Measurements from ENCODE around the gene ACADS.

DNA sequence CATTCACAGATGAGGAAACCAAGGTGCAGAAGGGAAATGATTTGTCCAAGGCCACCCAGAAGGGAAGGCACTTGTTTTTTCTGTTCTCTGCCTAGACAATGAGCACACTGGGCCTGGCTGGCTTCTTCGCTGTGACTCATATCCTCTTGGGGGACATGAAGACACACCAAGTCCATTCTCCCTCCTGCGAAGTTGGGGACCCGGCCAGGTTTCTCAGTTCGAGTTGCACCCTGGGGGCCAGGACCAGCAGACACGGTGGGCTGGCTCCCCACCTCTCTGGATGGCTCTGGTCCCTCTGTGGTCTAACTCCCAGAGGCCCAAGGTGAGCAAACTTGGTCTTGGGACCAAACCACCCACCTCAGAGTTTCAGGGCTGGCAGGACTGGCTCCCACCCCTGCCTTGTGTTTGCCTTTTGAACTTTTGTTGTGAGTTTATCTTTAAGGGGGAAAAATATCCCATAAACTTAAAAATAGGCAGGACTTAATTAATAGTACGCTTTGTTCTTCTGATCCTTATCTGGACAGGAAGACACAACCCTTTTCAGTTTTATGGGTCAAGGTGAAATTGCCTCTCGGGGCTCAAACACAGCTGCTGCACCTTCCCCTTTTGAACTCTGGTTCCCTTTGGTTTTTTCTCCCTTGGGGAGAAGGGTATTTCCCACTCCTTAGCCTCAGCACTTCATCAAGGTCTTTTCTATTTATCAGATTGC is 47.7 kb upstream of the ACADS start:
- TF ChIP-seq GATA3 (IDR thresholded peaks at IDR 0.05; ENCODE audit: low read depth, low read length) (no peak), GATA2 (IDR thresholded peaks at IDR 0.05; ENCODE audit: low read depth, low read length) (no peak)

All from SH-SY5Y (cell line).